Transverse colon (tissue), 4 donors: Measurements from ENCODE around the gene GRIN3B.

Experiments used
- POLR2A ChIP-seq: fragments of 450-650 bp; IDR thresholded peaks from one replicate; pipeline ENCODE4 v1.6.1; 2016; ENCODE audit warnings: antibody characterized with exemption, mild to moderate bottlenecking, moderate library complexity
- POLR2AphosphoS5 ChIP-seq, 3 donors: sonication (generic); formaldehyde crosslinking; IDR thresholded peaks; one replicate each; pipeline ENCODE4 v1.6.1; 2016; ENCODE audit warnings: antibody characterized with exemption in 3 of 3
- TF ChIP-seq, protein P1 (sequence below), 5 experiments: fragments of 200-600 bp in 3 of 5; fragments of 450-650 bp in 2 of 5; sonication (generic) in 3 of 5; IDR thresholded peaks; 1 replicate in 2 of 5; 2 replicates in 3 of 5; pipeline ENCODE4 v1.5.1; 2016 to 2017; ENCODE audit warnings: antibody characterized with exemption in 5 of 5, inconsistent platforms in 3 of 5, mild to moderate bottlenecking in 2 of 5, moderate library complexity in 1 of 5

DNA sequence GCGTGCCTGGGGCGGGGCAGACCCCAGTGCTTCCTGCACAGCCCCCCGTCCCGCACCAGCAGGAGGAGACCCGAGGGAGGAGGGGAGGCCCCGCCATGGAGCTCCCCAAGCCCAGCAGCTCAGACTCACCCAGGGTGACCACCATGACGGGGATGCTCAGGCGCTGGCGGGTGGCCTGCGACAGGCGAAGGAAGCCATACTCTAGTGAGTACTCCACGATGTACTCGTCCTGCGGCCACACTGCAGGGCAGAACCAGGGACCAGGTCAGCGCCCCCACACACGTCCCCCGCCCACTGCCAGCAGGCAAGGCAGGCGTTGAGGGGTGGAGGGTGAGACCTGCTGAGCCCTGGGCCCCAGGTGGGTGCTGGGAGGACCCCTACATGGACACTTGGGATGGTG lies 12.1 kb downstream of the GRIN3B start:
- TF ChIP-seq, protein P1, sequence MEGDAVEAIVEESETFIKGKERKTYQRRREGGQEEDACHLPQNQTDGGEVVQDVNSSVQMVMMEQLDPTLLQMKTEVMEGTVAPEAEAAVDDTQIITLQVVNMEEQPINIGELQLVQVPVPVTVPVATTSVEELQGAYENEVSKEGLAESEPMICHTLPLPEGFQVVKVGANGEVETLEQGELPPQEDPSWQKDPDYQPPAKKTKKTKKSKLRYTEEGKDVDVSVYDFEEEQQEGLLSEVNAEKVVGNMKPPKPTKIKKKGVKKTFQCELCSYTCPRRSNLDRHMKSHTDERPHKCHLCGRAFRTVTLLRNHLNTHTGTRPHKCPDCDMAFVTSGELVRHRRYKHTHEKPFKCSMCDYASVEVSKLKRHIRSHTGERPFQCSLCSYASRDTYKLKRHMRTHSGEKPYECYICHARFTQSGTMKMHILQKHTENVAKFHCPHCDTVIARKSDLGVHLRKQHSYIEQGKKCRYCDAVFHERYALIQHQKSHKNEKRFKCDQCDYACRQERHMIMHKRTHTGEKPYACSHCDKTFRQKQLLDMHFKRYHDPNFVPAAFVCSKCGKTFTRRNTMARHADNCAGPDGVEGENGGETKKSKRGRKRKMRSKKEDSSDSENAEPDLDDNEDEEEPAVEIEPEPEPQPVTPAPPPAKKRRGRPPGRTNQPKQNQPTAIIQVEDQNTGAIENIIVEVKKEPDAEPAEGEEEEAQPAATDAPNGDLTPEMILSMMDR (IDR thresholded peaks at IDR 0.05) = no peak
- TF ChIP-seq POLR2AphosphoS5 (IDR thresholded peaks at IDR 0.05) (no peak), POLR2A (no peak)
